ENCODE measurements around the gene C10orf120.

DNA sequence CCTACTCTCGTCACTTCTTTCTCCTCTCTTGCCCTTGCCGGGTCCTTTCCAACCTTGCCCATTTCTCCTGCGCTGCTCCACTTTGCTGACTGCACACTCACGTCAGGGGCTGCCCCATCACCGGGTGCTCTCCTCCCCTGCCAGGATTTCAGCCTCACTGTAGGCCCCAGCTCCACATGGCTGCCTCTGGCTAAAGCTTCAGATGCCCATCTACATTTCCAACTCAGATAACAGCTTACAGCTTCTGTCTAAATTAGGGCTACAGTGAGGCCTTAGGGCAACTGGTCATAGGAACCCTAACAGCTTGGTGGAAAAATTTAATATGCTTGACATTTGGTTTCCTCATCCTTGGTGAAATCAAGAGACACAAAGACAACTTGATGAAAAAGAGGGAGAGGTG is 25.9 kb downstream of the C10orf120 start:
- TF ChIP-seq, protein P1, sequence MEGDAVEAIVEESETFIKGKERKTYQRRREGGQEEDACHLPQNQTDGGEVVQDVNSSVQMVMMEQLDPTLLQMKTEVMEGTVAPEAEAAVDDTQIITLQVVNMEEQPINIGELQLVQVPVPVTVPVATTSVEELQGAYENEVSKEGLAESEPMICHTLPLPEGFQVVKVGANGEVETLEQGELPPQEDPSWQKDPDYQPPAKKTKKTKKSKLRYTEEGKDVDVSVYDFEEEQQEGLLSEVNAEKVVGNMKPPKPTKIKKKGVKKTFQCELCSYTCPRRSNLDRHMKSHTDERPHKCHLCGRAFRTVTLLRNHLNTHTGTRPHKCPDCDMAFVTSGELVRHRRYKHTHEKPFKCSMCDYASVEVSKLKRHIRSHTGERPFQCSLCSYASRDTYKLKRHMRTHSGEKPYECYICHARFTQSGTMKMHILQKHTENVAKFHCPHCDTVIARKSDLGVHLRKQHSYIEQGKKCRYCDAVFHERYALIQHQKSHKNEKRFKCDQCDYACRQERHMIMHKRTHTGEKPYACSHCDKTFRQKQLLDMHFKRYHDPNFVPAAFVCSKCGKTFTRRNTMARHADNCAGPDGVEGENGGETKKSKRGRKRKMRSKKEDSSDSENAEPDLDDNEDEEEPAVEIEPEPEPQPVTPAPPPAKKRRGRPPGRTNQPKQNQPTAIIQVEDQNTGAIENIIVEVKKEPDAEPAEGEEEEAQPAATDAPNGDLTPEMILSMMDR (IDR thresholded peaks at IDR 0.05): no peak
- TF ChIP-seq POLR2AphosphoS5 (IDR thresholded peaks at IDR 0.05): no peak
